Measurements from ENCODE around the gene ERC1.
"Not testable (repeated sequence)": the region's sequence is repeated elsewhere in the genome, so short reads cannot be mapped to it uniquely, and the experiment has no call there.

The ERC1 gene

GRCh38 chr12:1056390-1056789 is 65.4 kb downstream of the ERC1 start:
- DNase-seq, result no peak
- in situ Hi-C loops (cut with HindIII; ENCODE audit: low pct_ligation_motif_present, low pct_unique_long_range_greater_than_20kb, low sequenced_read_pairs), result no loop called here

GRCh38 chr12:1058423-1058822 is 67.4 kb downstream of the ERC1 start:
- no peak for DNase-seq
- in situ Hi-C loops (cut with HindIII; ENCODE audit: low pct_ligation_motif_present, low pct_unique_long_range_greater_than_20kb, low sequenced_read_pairs), result no loop called here

- in situ Hi-C loops (cut with HindIII; ENCODE audit: low pct_ligation_motif_present, low pct_unique_long_range_greater_than_20kb, low sequenced_read_pairs), result no loop called here
- no peak for DNase-seq
Measured at GRCh38 chr12:1059162-1059561, 68.1 kb downstream of the ERC1 start.

- in situ Hi-C loops (cut with HindIII; ENCODE audit: low pct_ligation_motif_present, low pct_unique_long_range_greater_than_20kb, low sequenced_read_pairs), result no loop called here
- no peak for DNase-seq
Measured at GRCh38 chr12:1063852-1064251, 72.8 kb downstream of the ERC1 start.

GRCh38 chr12:1064317-1064716 is 73.3 kb downstream of the ERC1 start:
- in situ Hi-C loops (cut with HindIII; ENCODE audit: low pct_ligation_motif_present, low pct_unique_long_range_greater_than_20kb, low sequenced_read_pairs), result no loop called here
- DNase-seq, result no peak

- in situ Hi-C loops (cut with HindIII; ENCODE audit: low pct_ligation_motif_present, low pct_unique_long_range_greater_than_20kb, low sequenced_read_pairs), result no loop called here
Measured at GRCh38 chr12:1065629-1066028, 74.6 kb downstream of the ERC1 start.

GRCh38 chr12:1069846-1070245 is 78.8 kb downstream of the ERC1 start:
- no peak for DNase-seq
- in situ Hi-C loops (cut with HindIII; ENCODE audit: low pct_ligation_motif_present, low pct_unique_long_range_greater_than_20kb, low sequenced_read_pairs), result no loop called here

More at GRCh38 chr12:1065629-1066028, 74.6 kb downstream of the ERC1 start:
- no peak for DNase-seq

GRCh38 chr12:1071182-1071581 is 80.2 kb downstream of the ERC1 start:
- in situ Hi-C loops (cut with HindIII; ENCODE audit: low pct_ligation_motif_present, low pct_unique_long_range_greater_than_20kb, low sequenced_read_pairs), result no loop called here

GRCh38 chr12:1073652-1074051 is 82.6 kb downstream of the ERC1 start:
- DNase-seq, result no peak

More at GRCh38 chr12:1071182-1071581, 80.2 kb downstream of the ERC1 start:
- DNase-seq, result no peak

GRCh38 chr12:1077036-1077803 is 86.2 kb downstream of the ERC1 start:
- in situ Hi-C loops (cut with HindIII; ENCODE audit: low pct_ligation_motif_present, low pct_unique_long_range_greater_than_20kb, low sequenced_read_pairs), result no loop called here
- no peak for DNase-seq

More at GRCh38 chr12:1073652-1074051, 82.6 kb downstream of the ERC1 start:
- in situ Hi-C loops (cut with HindIII; ENCODE audit: low pct_ligation_motif_present, low pct_unique_long_range_greater_than_20kb, low sequenced_read_pairs), result no loop called here

GRCh38 chr12:1078002-1078401 is 87.0 kb downstream of the ERC1 start:
- no peak for DNase-seq
- in situ Hi-C loops (cut with HindIII; ENCODE audit: low pct_ligation_motif_present, low pct_unique_long_range_greater_than_20kb, low sequenced_read_pairs), result no loop called here

- in situ Hi-C loops (cut with HindIII; ENCODE audit: low pct_ligation_motif_present, low pct_unique_long_range_greater_than_20kb, low sequenced_read_pairs), result no loop called here
Measured at GRCh38 chr12:1080520-1081223, 89.6 kb downstream of the ERC1 start.

GRCh38 chr12:1083151-1083888 is 92.3 kb downstream of the ERC1 start:
- in situ Hi-C loops (cut with HindIII; ENCODE audit: low pct_ligation_motif_present, low pct_unique_long_range_greater_than_20kb, low sequenced_read_pairs), result no loop called here

More at GRCh38 chr12:1080520-1081223, 89.6 kb downstream of the ERC1 start:
- DNase-seq, result no peak

GRCh38 chr12:1083889-1084262 is 92.9 kb downstream of the ERC1 start:
- in situ Hi-C loops (cut with HindIII; ENCODE audit: low pct_ligation_motif_present, low pct_unique_long_range_greater_than_20kb, low sequenced_read_pairs), result no loop called here
- DNase-seq, result peak; percentile 31

More at GRCh38 chr12:1083151-1083888, 92.3 kb downstream of the ERC1 start:
- DNase-seq, result no peak

- in situ Hi-C loops (cut with HindIII; ENCODE audit: low pct_ligation_motif_present, low pct_unique_long_range_greater_than_20kb, low sequenced_read_pairs), result no loop called here
Measured at GRCh38 chr12:1091350-1091749, 100.3 kb downstream of the ERC1 start.

GRCh38 chr12:1093166-1093751 is 102.2 kb downstream of the ERC1 start:
- peak; percentile 81 for DNase-seq
- in situ Hi-C loops (cut with HindIII; ENCODE audit: low pct_ligation_motif_present, low pct_unique_long_range_greater_than_20kb, low sequenced_read_pairs), result no loop called here

More at GRCh38 chr12:1091350-1091749, 100.3 kb downstream of the ERC1 start:
- DNase-seq, result no peak

- in situ Hi-C loops (cut with HindIII; ENCODE audit: low pct_ligation_motif_present, low pct_unique_long_range_greater_than_20kb, low sequenced_read_pairs), result no loop called here
- DNase-seq, result no peak
Measured at GRCh38 chr12:1094714-1095113, 103.7 kb downstream of the ERC1 start.

- in situ Hi-C loops (cut with HindIII; ENCODE audit: low pct_ligation_motif_present, low pct_unique_long_range_greater_than_20kb, low sequenced_read_pairs), result no loop called here
- DNase-seq, result no peak
Measured at GRCh38 chr12:1099158-1099557, 108.1 kb downstream of the ERC1 start.

GRCh38 chr12:1099618-1100017 is 108.6 kb downstream of the ERC1 start:
- in situ Hi-C loops (cut with HindIII; ENCODE audit: low pct_ligation_motif_present, low pct_unique_long_range_greater_than_20kb, low sequenced_read_pairs); DNase-seq: not testable (repeated sequence)

Measured in ACHN (cell line).